ENCODE measurements around the gene GPC5.

GPC5 gene

GRCh38 chr13:91762957-91763356 lies 364.5 kb downstream of the GPC5 start:
- Histone ChIP-seq H3K27me3 (ENCODE audit: low read depth, low read length) (no peaks in the 10 kb centered on the region), H3K79me2 (ENCODE audit: low read length) (no peaks in the 10 kb centered on the region), H3K36me3 (replicated peaks; ENCODE audit: low read depth, low read length) (no peaks in the 10 kb centered on the region), H3K27ac (ENCODE audit: low read length) (no peak overlapping the region), H3K9ac (ENCODE audit: low read length) (no peak overlapping the region), H3K9me3 (ENCODE audit: insufficient read depth, low read length) (no peaks in the 10 kb centered on the region), H3K4me1 (ENCODE audit: low read length) (peaks cover 9% of the 10 kb centered on the region), H3K4me2 (ENCODE audit: low read length) (no peak overlapping the region), H4K20me1 (ENCODE audit: insufficient read depth, low read length) (no peaks in the 10 kb centered on the region), H3K4me3 (ENCODE audit: low read length) (no peak overlapping the region), H2AFZ (ENCODE audit: low read depth, low read length) (no peak overlapping the region)
- TF ChIP-seq CTCF (IDR thresholded peaks at IDR 0.05; ENCODE audit: low read depth, low read length) (no peak), EZH2phosphoT487 (IDR thresholded peaks at IDR 0.05; ENCODE audit: low read depth) (no peak)

GRCh38 chr13:91764527-91764926 lies 366.1 kb downstream of the GPC5 start:
- peak overlapping the region; percentile 36; the same call in 1 of the 2 replicates for H2AFZ ChIP-seq (ENCODE audit: low read depth, low read length)
- H3K4me2 ChIP-seq (ENCODE audit: low read length): peak overlapping the region; percentile 37
- H4K20me1 ChIP-seq (ENCODE audit: insufficient read depth, low read length): no peaks in the 10 kb centered on the region
- H3K79me2 ChIP-seq (ENCODE audit: low read length): no peaks in the 10 kb centered on the region
- no peaks in the 10 kb centered on the region for H3K27me3 ChIP-seq (ENCODE audit: low read depth, low read length)
- peaks cover 9% of the 10 kb centered on the region for H3K4me1 ChIP-seq (ENCODE audit: low read length)
- no peak overlapping the region for H3K9ac ChIP-seq (ENCODE audit: low read length)
- H3K36me3 ChIP-seq (replicated peaks; ENCODE audit: low read depth, low read length): no peaks in the 10 kb centered on the region
- no peak overlapping the region for H3K27ac ChIP-seq (ENCODE audit: low read length)
- H3K4me3 ChIP-seq (ENCODE audit: low read length): no peak overlapping the region
- TF ChIP-seq CTCF (IDR thresholded peaks at IDR 0.05; ENCODE audit: low read depth, low read length) (no peak), EZH2phosphoT487 (IDR thresholded peaks at IDR 0.05; ENCODE audit: low read depth) (no peak)
- no peaks in the 10 kb centered on the region for H3K9me3 ChIP-seq (ENCODE audit: insufficient read depth, low read length)

GRCh38 chr13:91767651-91768050 lies 369.2 kb downstream of the GPC5 start:
- no peak overlapping the region for H3K27ac ChIP-seq (ENCODE audit: low read length)
- H3K9me3 ChIP-seq (ENCODE audit: insufficient read depth, low read length): no peaks in the 10 kb centered on the region
- no peaks in the 10 kb centered on the region for H3K36me3 ChIP-seq (replicated peaks; ENCODE audit: low read depth, low read length)
- TF ChIP-seq CTCF (IDR thresholded peaks at IDR 0.05; ENCODE audit: low read depth, low read length): no peak
- TF ChIP-seq EZH2phosphoT487 (IDR thresholded peaks at IDR 0.05; ENCODE audit: low read depth): no peak
- no peak overlapping the region for H3K4me2 ChIP-seq (ENCODE audit: low read length)
- peaks cover 9% of the 10 kb centered on the region for H3K4me1 ChIP-seq (ENCODE audit: low read length)
- no peak overlapping the region for H2AFZ ChIP-seq (ENCODE audit: low read depth, low read length)
- H3K4me3 ChIP-seq (ENCODE audit: low read length): no peak overlapping the region
- H3K79me2 ChIP-seq (ENCODE audit: low read length): no peaks in the 10 kb centered on the region
- no peak overlapping the region for H3K9ac ChIP-seq (ENCODE audit: low read length)
- no peaks in the 10 kb centered on the region for H4K20me1 ChIP-seq (ENCODE audit: insufficient read depth, low read length)
- no peaks in the 10 kb centered on the region for H3K27me3 ChIP-seq (ENCODE audit: low read depth, low read length)

- Histone ChIP-seq H3K4me1 (ENCODE audit: low read length) (peaks cover 9% of the 10 kb centered on the region), H3K79me2 (ENCODE audit: low read length) (no peaks in the 10 kb centered on the region), H3K36me3 (replicated peaks; ENCODE audit: low read depth, low read length) (no peaks in the 10 kb centered on the region), H3K4me2 (ENCODE audit: low read length) (no peak overlapping the region), H3K9ac (ENCODE audit: low read length) (no peak overlapping the region), H3K27me3 (ENCODE audit: low read depth, low read length) (no peaks in the 10 kb centered on the region), H3K9me3 (ENCODE audit: insufficient read depth, low read length) (no peaks in the 10 kb centered on the region), H3K4me3 (ENCODE audit: low read length) (no peak overlapping the region), H3K27ac (ENCODE audit: low read length) (no peak overlapping the region), H4K20me1 (ENCODE audit: insufficient read depth, low read length) (no peaks in the 10 kb centered on the region), H2AFZ (ENCODE audit: low read depth, low read length) (no peak overlapping the region)
- TF ChIP-seq EZH2phosphoT487 (IDR thresholded peaks at IDR 0.05; ENCODE audit: low read depth): no peak
- TF ChIP-seq CTCF (IDR thresholded peaks at IDR 0.05; ENCODE audit: low read depth, low read length): no peak
These were observed 370.3 kb downstream of the GPC5 start for GRCh38 chr13:91768746-91769145.

Data from OCI-LY3 (cell line).